ENCODE results near the gene CALD1.
A peak's percentile ranks its signal among the peaks of the same experiment; 100 is the strongest.

Gene CALD1

GRCh38 chr7:134865001-134865845, 85.8 kb downstream of the CALD1 start:
- no peak for DNase-seq (ENCODE audit: low spot score)

GRCh38 chr7:134866617-134867016, 87.2 kb downstream of the CALD1 start:
- DNase-seq (ENCODE audit: low spot score): no peak

DNA sequence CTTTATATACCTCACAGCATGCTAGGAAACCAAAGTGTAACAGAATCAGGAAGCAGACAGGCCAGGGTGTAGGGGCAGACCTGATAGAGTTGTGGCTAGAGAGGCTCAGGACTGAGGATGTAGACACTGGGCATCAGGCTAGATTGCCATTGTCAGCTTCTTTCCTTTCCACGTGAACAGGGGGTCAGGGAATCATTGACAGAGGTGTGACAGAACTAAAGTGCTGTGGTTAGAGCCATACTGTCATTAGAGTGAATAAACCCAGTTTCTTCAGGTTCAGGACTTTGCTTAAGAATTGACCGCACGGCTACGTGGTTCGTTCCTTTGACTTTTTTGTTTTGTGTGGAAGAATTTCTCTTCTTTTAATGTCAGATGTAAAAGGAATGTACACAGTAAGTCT, 90.7 kb downstream of the CALD1 start:
- no peak for DNase-seq (ENCODE audit: low spot score)

DNA sequence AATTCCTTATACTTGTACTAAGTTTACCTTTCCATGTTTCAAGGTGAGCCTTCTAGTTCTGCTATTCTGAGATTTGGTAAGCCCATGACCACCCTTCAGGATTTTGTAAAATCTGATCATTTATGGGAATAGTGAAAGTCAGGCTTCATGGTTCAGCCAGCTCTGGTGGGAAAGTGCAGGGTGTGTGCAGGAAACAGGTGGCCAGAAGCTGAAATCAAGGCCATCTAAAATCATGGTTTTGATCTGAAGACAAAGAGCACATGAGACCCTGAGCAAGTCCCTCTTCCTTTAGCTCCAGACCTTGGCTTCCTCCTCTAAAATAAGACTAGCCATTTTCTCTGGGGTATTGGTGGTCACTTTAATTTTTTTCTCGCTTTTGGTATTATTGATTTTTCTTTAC, 91.3 kb downstream of the CALD1 start:
- no peak for DNase-seq (ENCODE audit: low spot score)

DNA sequence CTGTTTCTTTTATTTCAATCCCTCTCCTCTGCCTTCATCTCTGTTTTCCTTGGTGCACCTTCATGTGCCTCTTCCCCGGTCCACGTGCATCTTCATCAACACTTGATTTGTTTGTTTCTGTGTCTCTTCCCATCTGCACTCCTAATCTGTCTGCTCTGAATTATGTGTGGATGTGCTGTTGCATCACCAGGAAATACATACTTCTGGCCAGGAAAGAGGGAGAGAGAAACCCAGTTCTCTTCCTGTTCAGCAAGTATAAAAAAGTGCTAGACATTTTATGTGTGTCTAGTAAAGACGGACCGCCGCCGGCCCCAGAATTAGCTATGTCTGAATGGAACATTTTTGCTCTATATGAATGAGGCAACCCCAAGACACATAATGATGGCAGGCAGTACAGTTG, 93.8 kb downstream of the CALD1 start:
- DNase-seq (ENCODE audit: low spot score): no peak

DNA sequence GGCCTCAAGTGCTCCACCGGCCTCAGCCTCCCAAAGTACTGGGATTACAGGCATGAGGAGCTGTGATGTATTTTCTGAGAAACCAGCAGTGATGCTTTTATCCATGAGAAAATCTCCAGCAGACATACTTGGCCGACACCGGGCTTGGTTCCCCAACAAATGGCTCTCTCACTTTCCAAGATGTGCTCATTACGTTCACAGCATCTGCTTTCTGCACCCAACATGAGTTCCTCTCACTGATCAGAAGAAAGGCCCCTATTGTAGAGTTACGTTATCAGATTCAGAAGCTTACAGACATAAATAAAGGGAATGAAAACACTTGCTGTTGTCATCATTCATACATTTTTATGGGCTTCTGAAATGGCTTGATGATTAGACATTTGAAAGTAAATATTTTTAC, 95.0 kb downstream of the CALD1 start:
- no peak for DNase-seq (ENCODE audit: low spot score)

DNA sequence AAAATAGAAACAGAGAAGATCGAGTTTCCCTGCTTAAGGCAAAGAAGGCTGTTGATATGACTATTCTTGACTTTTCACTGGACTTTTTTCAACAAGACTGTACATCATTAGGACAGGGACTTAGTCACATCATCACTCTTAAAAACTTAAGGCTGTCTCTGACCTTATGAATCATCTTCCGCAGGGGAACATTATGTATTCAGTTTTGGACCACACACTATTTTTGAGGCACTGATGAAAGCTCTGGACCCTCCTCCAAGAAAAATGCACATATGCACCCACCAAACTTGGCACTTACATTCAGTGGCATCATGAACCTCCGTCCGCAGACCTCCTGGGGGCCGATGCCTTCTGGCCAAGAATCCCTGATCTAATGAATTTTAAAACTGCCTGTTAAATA, 96.4 kb downstream of the CALD1 start:
- no peak for DNase-seq (ENCODE audit: low spot score)

- DNase-seq (ENCODE audit: low spot score): no peak
Observed at GRCh38 chr7:134878746-134879357, 99.4 kb downstream of the CALD1 start.

DNA sequence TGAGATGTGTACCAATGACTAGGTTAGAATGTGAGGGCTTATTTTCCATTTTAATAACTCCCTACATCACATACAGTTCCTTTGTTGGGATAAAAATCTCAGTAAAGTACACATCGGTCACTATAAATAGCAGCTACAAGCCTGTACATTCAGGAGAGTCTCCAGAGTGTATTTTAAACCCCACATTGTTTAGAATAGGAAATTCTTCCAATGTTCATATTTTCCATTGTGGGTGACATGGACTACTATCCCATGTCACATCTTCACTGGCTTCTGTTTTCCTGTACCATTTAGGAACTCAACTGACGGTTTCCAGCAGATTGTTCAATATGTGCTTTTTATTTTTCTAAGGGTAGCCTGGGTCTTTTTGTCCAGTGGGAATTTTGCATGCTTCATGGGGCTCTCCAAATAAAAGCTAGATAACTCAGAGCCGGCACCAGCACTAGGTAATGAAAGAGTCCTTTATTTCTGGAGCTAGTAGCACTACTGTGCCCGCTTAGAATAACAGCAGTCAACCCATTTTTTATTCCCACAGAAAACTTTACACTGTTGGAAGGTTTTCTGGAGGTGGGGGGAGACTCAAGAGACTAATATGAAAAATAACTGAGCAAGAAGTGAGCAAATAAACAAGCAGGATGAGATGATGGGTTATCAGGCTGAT, 100.5 kb downstream of the CALD1 start:
- no peak for DNase-seq (ENCODE audit: low spot score)

DNA sequence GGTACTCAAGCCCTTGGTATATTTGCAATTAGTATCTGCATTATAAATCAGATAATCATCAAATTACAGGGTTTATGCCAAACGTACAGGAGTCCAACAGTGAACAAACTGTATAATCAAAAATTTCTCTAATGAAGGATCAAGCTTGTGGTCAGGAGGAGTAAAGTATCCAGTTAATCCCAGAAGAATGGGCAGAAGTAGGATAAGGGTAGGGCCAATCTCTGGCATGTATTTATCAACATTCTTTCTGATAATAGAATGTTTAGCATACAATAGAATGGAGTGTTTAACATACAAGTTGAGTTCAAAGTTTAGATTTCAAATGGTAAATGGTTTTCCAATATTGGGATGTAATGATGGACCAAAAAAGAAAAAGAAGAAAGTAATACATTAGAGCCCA, 103.0 kb downstream of the CALD1 start:
- DNase-seq (ENCODE audit: low spot score): no peak

DNA sequence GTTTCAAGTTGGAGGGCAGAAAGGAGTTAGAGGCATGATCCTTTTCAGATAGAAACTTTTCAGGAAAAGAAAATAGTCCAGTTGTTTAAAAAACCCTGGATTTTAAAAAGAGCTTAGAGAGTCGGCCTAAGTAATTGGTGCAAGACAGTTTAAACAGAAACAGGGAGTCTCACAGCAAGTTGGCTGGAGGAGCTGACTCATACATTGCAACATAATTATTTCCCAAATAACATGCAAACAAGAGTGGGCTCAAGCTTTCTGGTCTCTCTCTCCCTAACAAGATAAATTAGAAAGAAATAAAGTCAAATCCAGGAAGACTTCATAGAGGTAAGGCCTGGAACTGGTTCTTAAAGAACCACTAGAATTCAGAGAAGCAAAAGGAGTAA, 106.5 kb downstream of the CALD1 start:
- DNase-seq (ENCODE audit: low spot score): no peak

DNA sequence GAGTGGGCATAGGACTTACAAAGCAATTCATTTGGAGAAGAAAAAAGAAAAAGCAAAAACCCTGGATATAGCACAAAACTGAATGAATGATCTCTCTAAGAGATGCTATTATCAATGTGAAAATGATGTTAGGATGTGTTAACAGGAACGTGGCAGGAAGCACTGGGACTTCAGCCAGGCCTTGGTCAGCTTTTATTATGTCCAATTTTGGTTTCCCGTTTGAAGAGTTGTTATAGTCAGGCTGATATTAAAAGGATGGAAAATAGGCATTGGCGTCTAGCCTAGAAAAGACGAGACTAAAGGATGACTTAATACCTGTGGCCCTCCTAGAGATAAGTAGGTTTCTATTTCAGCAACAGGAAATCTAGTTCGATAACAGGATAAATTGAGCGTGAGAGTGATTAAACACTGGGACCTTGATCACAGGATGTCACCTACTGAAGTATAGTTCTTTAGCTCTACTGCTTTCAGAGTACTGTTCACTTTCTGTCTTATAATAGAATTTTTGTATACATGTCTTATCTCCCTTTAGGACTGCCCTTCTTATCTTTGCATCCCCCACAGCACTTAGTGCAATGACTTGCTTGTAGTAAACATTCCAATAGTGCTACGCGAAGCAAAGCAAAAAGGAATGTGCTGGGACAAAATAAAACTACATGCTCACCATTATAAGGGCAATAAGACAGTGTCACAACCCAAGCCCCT, 107.1 kb downstream of the CALD1 start:
- DNase-seq (ENCODE audit: low spot score): no peak

- no peak for DNase-seq (ENCODE audit: low spot score)
Observed at GRCh38 chr7:134887523-134887922, 108.1 kb downstream of the CALD1 start.

DNA sequence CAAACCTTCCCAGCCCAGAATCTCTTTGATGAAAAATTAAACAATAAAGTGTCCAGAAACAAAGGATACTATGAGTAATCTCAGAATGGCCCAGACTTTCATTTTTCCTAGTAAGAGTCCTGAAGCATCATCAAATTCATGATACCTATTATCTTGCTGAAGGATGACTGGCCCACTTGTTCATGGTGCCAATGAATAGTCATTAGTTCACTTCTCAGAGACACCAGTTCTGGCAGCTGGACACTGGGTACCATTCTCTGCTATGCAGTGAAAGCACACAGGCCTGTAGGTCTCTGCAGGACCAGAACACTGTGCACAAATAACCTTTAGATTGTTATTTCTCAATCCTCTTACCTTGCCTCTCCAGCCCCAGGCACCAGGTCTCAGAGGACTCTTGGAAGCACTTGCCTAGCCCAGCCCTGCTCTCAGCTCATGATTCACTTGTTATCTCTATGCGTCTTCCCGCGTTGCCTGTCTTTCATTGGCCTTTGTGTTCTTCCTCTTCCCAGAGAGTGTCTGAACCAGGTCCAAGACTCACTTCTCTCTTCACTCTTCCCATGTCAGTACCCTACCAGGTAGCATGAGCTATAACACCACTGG, 108.8 kb downstream of the CALD1 start:
- no peak for DNase-seq (ENCODE audit: low spot score)

GRCh38 chr7:134890246-134891240, 111.1 kb downstream of the CALD1 start:
- DNase-seq (ENCODE audit: low spot score): peak; percentile 76

- DNase-seq (ENCODE audit: low spot score): peak; percentile 93
Observed at GRCh38 chr7:134891262-134891695, 111.8 kb downstream of the CALD1 start.

DNA sequence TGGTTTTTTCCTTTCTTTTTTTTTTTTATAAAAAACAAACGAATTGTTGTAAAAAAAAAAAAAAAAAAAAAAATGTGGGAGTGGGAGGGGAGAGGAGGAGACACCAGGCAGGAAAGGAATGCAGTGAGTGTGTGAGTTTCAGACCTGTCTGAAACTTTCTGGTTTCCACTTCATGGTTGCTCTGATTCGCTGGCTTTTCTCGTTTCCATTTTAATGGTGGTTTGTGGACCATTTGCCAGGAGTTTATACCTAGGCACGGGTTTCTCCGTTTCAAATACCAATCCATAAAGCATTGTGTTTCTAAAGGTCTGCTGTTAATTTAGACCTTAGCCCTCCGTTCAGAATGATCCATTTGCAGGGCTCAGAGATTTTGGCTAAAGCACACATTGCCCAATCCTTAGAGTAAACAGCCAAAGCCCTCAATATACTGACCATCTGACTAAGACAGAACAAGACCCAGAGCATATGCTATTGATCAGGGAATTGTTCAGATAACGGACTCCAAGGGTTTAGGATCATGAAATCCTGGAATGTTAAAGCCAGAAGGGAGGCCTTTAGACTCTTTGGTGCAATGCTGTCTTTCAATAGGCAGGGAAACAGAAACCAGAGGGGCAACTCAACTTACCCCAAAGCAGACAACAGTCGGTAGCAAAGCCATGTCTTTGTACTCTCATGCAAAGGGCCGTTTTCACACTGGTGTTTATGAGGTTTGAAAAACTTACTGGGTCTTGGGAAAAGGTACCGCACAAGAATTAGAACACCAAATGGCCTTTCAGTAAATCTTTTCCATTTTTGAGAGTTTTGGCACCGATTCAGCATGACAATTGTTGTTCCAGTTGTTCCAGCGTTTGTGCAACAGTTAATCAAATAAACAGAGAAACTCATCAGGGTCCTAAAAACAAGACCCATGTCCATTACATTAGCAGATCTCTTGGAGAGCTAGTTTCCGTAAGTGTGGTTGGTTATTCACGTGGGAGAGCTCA, 112.6 kb downstream of the CALD1 start:
- peak; percentile 51 for DNase-seq (ENCODE audit: low spot score)

- DNase-seq (ENCODE audit: low spot score): no peak
Observed at GRCh38 chr7:134892963-134893362, 113.5 kb downstream of the CALD1 start.

DNA sequence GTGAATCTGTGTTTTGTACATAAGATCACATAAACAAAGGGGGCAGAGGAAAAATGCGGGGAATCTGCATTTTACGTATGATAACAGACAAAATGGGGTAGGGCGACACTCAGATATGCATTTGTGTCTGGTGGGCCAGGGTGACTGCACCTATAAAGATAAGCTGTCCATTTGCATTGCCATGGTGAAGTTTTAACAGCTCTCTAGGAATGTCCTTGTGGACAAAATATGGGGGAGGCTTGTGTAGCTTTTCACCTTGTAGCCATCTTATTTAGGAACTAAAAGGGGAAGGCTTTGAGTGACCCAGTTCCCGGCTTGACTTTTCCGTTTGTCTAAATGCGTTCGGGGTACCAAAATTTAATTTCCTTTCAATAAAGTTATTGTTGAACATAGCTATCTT, 114.5 kb downstream of the CALD1 start:
- DNase-seq (ENCODE audit: low spot score): no peak

DNA sequence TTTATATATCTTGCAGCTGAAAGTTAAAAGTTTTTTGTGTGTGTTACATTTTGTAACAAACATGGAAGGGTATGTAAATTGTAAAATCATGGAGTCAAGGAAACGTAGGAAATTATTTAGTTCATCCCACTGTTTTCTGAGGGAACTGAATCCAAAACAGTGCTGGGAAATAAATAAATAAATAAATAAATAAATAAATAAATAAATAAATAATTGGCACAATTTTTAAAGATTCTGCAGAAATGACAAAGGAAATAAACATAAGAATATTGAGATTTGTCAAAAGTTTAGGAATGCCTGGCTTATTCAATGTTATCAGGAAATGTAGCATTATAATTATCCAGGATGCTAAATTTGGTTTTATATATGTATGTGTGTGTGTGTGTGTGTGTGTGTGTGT, 115.5 kb downstream of the CALD1 start:
- DNase-seq (ENCODE audit: low spot score): no peak
